ENCODE measurements around the gene NFKBIE. TPM values are rescaled to one million over a fixed set of nuclear protein-coding genes. Genes with fewer than 3 reads are reported as not detected.

NFKBIE gene
- total and polyA plus RNA-seq, 2 donors (not counting 1 experiment from before 2014, with no cell fraction given) = 46.5 to 90.0 TPM

DNA sequence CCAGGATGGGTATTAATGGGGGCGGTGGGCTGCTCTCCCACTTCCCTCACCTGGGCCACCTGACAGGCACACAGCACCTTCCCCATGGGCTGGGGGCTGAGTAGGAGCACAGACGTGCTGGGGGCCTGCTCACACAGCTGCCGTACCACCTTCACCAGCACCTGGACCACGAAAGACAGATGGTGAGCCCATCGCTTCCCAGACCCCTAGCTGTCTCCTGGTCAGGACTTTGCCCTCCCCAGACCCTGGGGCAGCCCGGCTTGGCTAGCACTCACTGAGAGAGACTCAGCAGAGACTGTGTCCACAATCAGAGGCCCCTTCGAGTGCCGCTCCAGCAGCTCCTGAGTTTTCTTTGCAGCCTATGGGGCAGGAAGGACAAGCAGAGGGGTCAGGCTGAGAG, 35.8 kb upstream of the NFKBIE start:
- no peak overlapping the region for H3K4me3 Mint-ChIP-seq
- WGBS (ENCODE audit: insufficient coverage) = 100% methylated on average over 8 of the region's 8 CpGs

DNA sequence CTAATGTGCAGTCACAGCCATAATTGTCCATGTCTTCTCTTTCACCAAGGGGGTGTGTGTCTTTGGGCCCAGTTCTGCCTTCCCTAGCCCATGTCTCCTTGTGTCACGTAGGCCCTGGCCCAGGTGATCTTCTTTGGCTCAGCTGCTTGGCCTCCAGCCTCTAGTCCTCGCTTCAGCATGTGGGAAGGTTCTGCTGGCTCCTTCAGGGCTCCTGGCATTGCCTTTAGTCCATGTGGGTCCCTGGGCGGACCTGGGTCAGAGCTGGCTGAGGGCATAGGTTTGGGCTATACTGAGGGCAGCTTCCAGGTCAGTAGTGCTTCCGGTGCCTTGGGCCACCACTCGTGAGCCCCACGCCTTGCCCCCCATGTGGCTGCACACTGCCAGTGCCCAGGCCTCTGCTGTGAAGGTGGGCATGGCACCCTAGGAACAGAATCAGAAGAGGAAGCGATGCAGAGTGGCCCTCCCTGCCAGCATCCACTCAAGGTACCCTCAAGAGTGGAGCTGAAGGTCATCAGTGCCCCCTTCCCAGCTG, 35.0 kb upstream of the NFKBIE start:
- DNase-seq (no peak), ATAC-seq (ENCODE audit: low read depth) (no peak)
- peaks cover 3% of the 10 kb centered on the region for H3K4me1 Mint-ChIP-seq
- Histone ChIP-seq H2AFZ (ENCODE audit: insufficient read depth, low read depth, low read length, poor library complexity, severe bottlenecking) (no peak overlapping the region), H3K4me2 (replicated peaks; ENCODE audit: low read depth, low read length, poor library complexity, severe bottlenecking) (no peak overlapping the region), H3K4me1 (ENCODE audit: control insufficient read depth in 2 of 2, insufficient read depth in 2 of 2, low read length in 2 of 2) (peaks cover 13 to 19% of the 10 kb centered on the region in 2 donors), H3K79me2 (ENCODE audit: control insufficient read depth, insufficient read depth, low read length) (no peaks in the 10 kb centered on the region), H3K36me3 (replicated peaks in 1 of 2; ENCODE audit: control extremely low read depth in 1 of 2, control insufficient read depth in 1 of 2, extremely low read depth in 1 of 2, insufficient read depth in 2 of 2, low read length in 1 of 2) (peaks cover 0 to 46% of the 10 kb centered on the region in 2 experiments), H3K4me3 (ENCODE audit: control extremely low read depth in 1 of 5, extremely low read depth in 1 of 5, insufficient read depth in 1 of 5, low read depth in 2 of 5, low read length in 4 of 5) (no peak overlapping the region), H4K20me1 (ENCODE audit: control insufficient read depth, insufficient read depth, low read length, poor library complexity, severe bottlenecking) (peaks cover 7% of the 10 kb centered on the region), H3K9ac (ENCODE audit: low read length) (no peak overlapping the region), H3K27ac (ENCODE audit: low read length in 2 of 2) (no peak overlapping the region), H3K9me3 (ENCODE audit: control extremely low read depth in 1 of 3, control insufficient read depth in 2 of 3, insufficient read depth in 1 of 3, low read length in 2 of 3) (peaks cover 0 to 7% (median 0%) of the 10 kb centered on the region in 3 donors), H3K27me3 (replicated peaks in 1 of 4; ENCODE audit: control extremely low read depth in 1 of 4, control insufficient read depth in 3 of 4, insufficient read depth in 4 of 4, low read length in 3 of 4) (peaks cover 0 to 27% (median 16%) of the 10 kb centered on the region in 4 experiments)
- POLR2A ChIA-PET = interaction anchor here (1.0 kb wide), 1 partner anchor 32 kb away, joined by 3 read pairs; no protein-coding TSS in a partner anchor
- no peak overlapping the region for H3K4me3 Mint-ChIP-seq
- no peaks in the 10 kb centered on the region for H3K9me3 Mint-ChIP-seq (ENCODE audit: insufficient read depth)
- WGBS (ENCODE audit: insufficient coverage) = 83% methylated on average over 7 of the region's 7 CpGs
- intact Hi-C loops (cut with micrococcal nuclease) = no loop called here
- no peak overlapping the region for H3K27ac Mint-ChIP-seq
- peaks cover 16% of the 10 kb centered on the region for H3K27me3 Mint-ChIP-seq
- CTCF ChIA-PET = interaction anchor here (9.6 kb wide), 1 partner anchor 32 kb away, joined by 107 read pairs; the partner anchor contains the start of gene TMEM151B
- no peak for TF ChIP-seq EZH2 (IDR thresholded peaks at IDR 0.05; ENCODE audit: borderline replicate concordance, insufficient read depth, low read depth, low read length, poor library complexity, severe bottlenecking)
- TF ChIP-seq, protein P1, sequence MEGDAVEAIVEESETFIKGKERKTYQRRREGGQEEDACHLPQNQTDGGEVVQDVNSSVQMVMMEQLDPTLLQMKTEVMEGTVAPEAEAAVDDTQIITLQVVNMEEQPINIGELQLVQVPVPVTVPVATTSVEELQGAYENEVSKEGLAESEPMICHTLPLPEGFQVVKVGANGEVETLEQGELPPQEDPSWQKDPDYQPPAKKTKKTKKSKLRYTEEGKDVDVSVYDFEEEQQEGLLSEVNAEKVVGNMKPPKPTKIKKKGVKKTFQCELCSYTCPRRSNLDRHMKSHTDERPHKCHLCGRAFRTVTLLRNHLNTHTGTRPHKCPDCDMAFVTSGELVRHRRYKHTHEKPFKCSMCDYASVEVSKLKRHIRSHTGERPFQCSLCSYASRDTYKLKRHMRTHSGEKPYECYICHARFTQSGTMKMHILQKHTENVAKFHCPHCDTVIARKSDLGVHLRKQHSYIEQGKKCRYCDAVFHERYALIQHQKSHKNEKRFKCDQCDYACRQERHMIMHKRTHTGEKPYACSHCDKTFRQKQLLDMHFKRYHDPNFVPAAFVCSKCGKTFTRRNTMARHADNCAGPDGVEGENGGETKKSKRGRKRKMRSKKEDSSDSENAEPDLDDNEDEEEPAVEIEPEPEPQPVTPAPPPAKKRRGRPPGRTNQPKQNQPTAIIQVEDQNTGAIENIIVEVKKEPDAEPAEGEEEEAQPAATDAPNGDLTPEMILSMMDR (IDR thresholded peaks at IDR 0.05) = no peak

More for the DNA sequence above, 35.8 kb upstream of the NFKBIE start:
- no peak overlapping the region for H3K4me3 ChIP-seq (ENCODE audit: control extremely low read depth in 1 of 5, extremely low read depth in 1 of 5, insufficient read depth in 1 of 5, low read depth in 2 of 5, low read length in 4 of 5)
- no peaks in the 10 kb centered on the region for H3K79me2 ChIP-seq (ENCODE audit: control insufficient read depth, insufficient read depth, low read length)
- H2AFZ ChIP-seq (ENCODE audit: insufficient read depth, low read depth, low read length, poor library complexity, severe bottlenecking) = no peak overlapping the region
- H3K27me3 ChIP-seq (replicated peaks in 1 of 4; ENCODE audit: control extremely low read depth in 1 of 4, control insufficient read depth in 3 of 4, insufficient read depth in 4 of 4, low read length in 3 of 4) = peaks cover 0 to 22% (median 11%) of the 10 kb centered on the region in 4 experiments
- H3K9me3 Mint-ChIP-seq (ENCODE audit: insufficient read depth) = no peaks in the 10 kb centered on the region
- peaks cover 3% of the 10 kb centered on the region for H3K4me1 Mint-ChIP-seq
- H3K36me3 ChIP-seq (replicated peaks in 1 of 2; ENCODE audit: control extremely low read depth in 1 of 2, control insufficient read depth in 1 of 2, extremely low read depth in 1 of 2, insufficient read depth in 2 of 2, low read length in 1 of 2) = peaks cover 0 to 53% of the 10 kb centered on the region in 2 experiments
- H3K27ac Mint-ChIP-seq = no peak overlapping the region
- intact Hi-C loops (cut with micrococcal nuclease) = no loop called here
- ChIA-PET CTCF (interaction anchor here (9.6 kb wide), 1 partner anchor 33 kb away, joined by 107 read pairs; the partner anchor contains the start of gene TMEM151B), POLR2A (interaction anchor here (1.0 kb wide), 1 partner anchor 32 kb away, joined by 3 read pairs; no protein-coding TSS in a partner anchor)
- no peak overlapping the region for H3K9ac ChIP-seq (ENCODE audit: low read length)
- TF ChIP-seq EZH2 (IDR thresholded peaks at IDR 0.05; ENCODE audit: borderline replicate concordance, insufficient read depth, low read depth, low read length, poor library complexity, severe bottlenecking) = no peak
- TF ChIP-seq, protein P1 (IDR thresholded peaks at IDR 0.05) = no peak
- H3K4me1 ChIP-seq (ENCODE audit: control insufficient read depth in 2 of 2, insufficient read depth in 2 of 2, low read length in 2 of 2) = peaks cover 13 to 18% of the 10 kb centered on the region in 2 donors
- H3K4me2 ChIP-seq (replicated peaks; ENCODE audit: low read depth, low read length, poor library complexity, severe bottlenecking) = no peak overlapping the region
- peaks cover 0 to 7% (median 0%) of the 10 kb centered on the region in 3 donors for H3K9me3 ChIP-seq (ENCODE audit: control extremely low read depth in 1 of 3, control insufficient read depth in 2 of 3, insufficient read depth in 1 of 3, low read length in 2 of 3)
- no peak overlapping the region for H3K27ac ChIP-seq (ENCODE audit: low read length in 2 of 2)
- peaks cover 11% of the 10 kb centered on the region for H3K27me3 Mint-ChIP-seq
- ATAC-seq (ENCODE audit: low read depth) (no peak), DNase-seq (no peak)
- peaks cover 7% of the 10 kb centered on the region for H4K20me1 ChIP-seq (ENCODE audit: control insufficient read depth, insufficient read depth, low read length, poor library complexity, severe bottlenecking)
